ENCODE results near the gene TIMM13. TPM values are rescaled to one million over a fixed set of nuclear protein-coding genes. Genes with fewer than 3 reads are reported as not detected.
"Not testable (repeated sequence)": the region's sequence is repeated elsewhere in the genome, so short reads cannot be mapped to it uniquely, and the experiment has no call there.

The TIMM13 gene
- total RNA-seq, 1 donor from 2014 or later: 73.7 TPM

GRCh38 chr19:2416321-2417097 lies 10.9 kb downstream of the TIMM13 start:
- no peak for DNase-seq (ENCODE audit: low read depth)

GRCh38 chr19:2415973-2416319 lies 11.4 kb downstream of the TIMM13 start:
- no peak for DNase-seq (ENCODE audit: low read depth)

GRCh38 chr19:2415281-2415972 lies 12.0 kb downstream of the TIMM13 start:
- no peak for DNase-seq (ENCODE audit: low read depth)

GRCh38 chr19:2413629-2414028 lies 13.8 kb downstream of the TIMM13 start:
- DNase-seq (ENCODE audit: low read depth): no peak

GRCh38 chr19:2413159-2413558 lies 14.2 kb downstream of the TIMM13 start:
- no peak for DNase-seq (ENCODE audit: low read depth)

GRCh38 chr19:2412449-2412848 lies 14.9 kb downstream of the TIMM13 start:
- no peak for DNase-seq (ENCODE audit: low read depth)

- DNase-seq (ENCODE audit: low read depth): no peak
These were observed 15.7 kb downstream of the TIMM13 start for GRCh38 chr19:2411709-2412108.

- DNase-seq (ENCODE audit: low read depth): no peak
These were observed 17.4 kb downstream of the TIMM13 start for GRCh38 chr19:2410023-2410422.

GRCh38 chr19:2409352-2409912 lies 18.0 kb downstream of the TIMM13 start:
- DNase-seq (ENCODE audit: low read depth): no peak

GRCh38 chr19:2408247-2408646 lies 19.1 kb downstream of the TIMM13 start:
- DNase-seq (ENCODE audit: low read depth): no peak

- no peak for DNase-seq (ENCODE audit: low read depth)
These were observed 27.8 kb downstream of the TIMM13 start for GRCh38 chr19:2399582-2399981.

GRCh38 chr19:2398735-2399305 lies 28.6 kb downstream of the TIMM13 start:
- DNase-seq (ENCODE audit: low read depth): no peak

- not testable (repeated sequence) for DNase-seq (ENCODE audit: low read depth)
These were observed 30.2 kb downstream of the TIMM13 start for GRCh38 chr19:2397173-2397572.

GRCh38 chr19:2395293-2395829 lies 32.0 kb downstream of the TIMM13 start:
- DNase-seq (ENCODE audit: low read depth): not testable (repeated sequence)

GRCh38 chr19:2394442-2395292 lies 32.7 kb downstream of the TIMM13 start:
- DNase-seq (ENCODE audit: low read depth): no peak

- DNase-seq (ENCODE audit: low read depth): no peak
These were observed 33.3 kb downstream of the TIMM13 start for GRCh38 chr19:2394054-2394441.

- not testable (repeated sequence) for DNase-seq (ENCODE audit: low read depth)
These were observed 34.5 kb downstream of the TIMM13 start for GRCh38 chr19:2392899-2393298.

- DNase-seq (ENCODE audit: low read depth): no peak
These were observed 35.0 kb downstream of the TIMM13 start for GRCh38 chr19:2392366-2392765.

GRCh38 chr19:2391118-2391725 lies 36.2 kb downstream of the TIMM13 start:
- DNase-seq (ENCODE audit: low read depth): peak; percentile 69

- no peak for DNase-seq (ENCODE audit: low read depth)
These were observed 37.8 kb downstream of the TIMM13 start for GRCh38 chr19:2389594-2389993.
